Calu3 (cell line): ENCODE data around the gene GRIA4. TPM values are rescaled to one million over a fixed set of nuclear protein-coding genes. Genes with fewer than 3 reads are reported as not detected.

Experiments used
- BruUV-seq: library from RNA; stranded (reverse); fragments of 400-500 nt; replicated peaks from 2 replicates; lab custom pipeline; 2021; lab: Mats Ljungman, UMichigan
- CTCF ChIA-PET: fragments of 300-600 bp; sonication (Branson Sonifier 250); formaldehyde crosslinking; loops from one replicate; lab custom pipeline; 2022; ENCODE audit warnings: antibody characterized with exemption; lab: Charles Lee
- DNase-seq: peaks from one replicate; pipeline ENCODE4 v3.0.0; 2022
- H3K27ac Mint-ChIP-seq: one replicate; pipeline ENCODE4 v1.8.0; 2022; ENCODE audit warnings: mixed read lengths; ENCODE audit not compliant: unreplicated experiment
- H3K27me3 Mint-ChIP-seq: one replicate; pipeline ENCODE4 v1.8.0; 2022; ENCODE audit warnings: mixed read lengths; ENCODE audit not compliant: unreplicated experiment
- H3K36me3 Mint-ChIP-seq: one replicate; pipeline ENCODE4 v1.8.0; 2022; ENCODE audit warnings: mild to moderate bottlenecking, moderate library complexity, mixed read lengths; ENCODE audit not compliant: insufficient read depth, unreplicated experiment
- H3K4me1 Mint-ChIP-seq: one replicate; pipeline ENCODE4 v1.8.0; 2022; ENCODE audit warnings: mild to moderate bottlenecking, low read depth, mixed read lengths; ENCODE audit not compliant: unreplicated experiment
- H3K4me3 Mint-ChIP-seq: one replicate; pipeline ENCODE4 v1.8.0; 2022; ENCODE audit warnings: mild to moderate bottlenecking, low read depth, moderate library complexity, mixed read lengths; ENCODE audit not compliant: unreplicated experiment
- H3K9me3 Mint-ChIP-seq: one replicate; pipeline ENCODE4 v1.8.0; 2022; ENCODE audit warnings: low read depth, mixed read lengths; ENCODE audit not compliant: unreplicated experiment
- CTCF ChIP-seq: fragments of 200-600 bp; IDR thresholded peaks from one replicate; pipeline ENCODE4 v1.8.0; 2022; ENCODE audit warnings: antibody characterized with exemption; ENCODE audit not compliant: unreplicated experiment
- intact Hi-C: fragments of 100-400 bp; cut with micrococcal nuclease; formaldehyde crosslinking; loops from one replicate; pipeline ENCODE4 v1.10.0; 2022; ENCODE audit not compliant: unreplicated experiment
- total RNA-seq: library from RNA; stranded (reverse); gene quantifications from 2 replicates; pipeline ENCODE4 v1.2.3, GENCODE V29; 2022

Gene GRIA4
- total RNA-seq, 1 experiment from 2014 or later: not detected

- intact Hi-C loops: no loop called here
- Mint-ChIP-seq H3K36me3 (no peaks in the 10 kb centered on the region), H3K4me3 (no peak overlapping the region), H3K4me1 (no peaks in the 10 kb centered on the region), H3K9me3 (peaks cover 6% of the 10 kb centered on the region), H3K27ac (no peak overlapping the region), H3K27me3 (no peaks in the 10 kb centered on the region)
- CTCF ChIA-PET: no interaction called here
- no peak for DNase-seq
- BruUV-seq: no TSS peak
- TF ChIP-seq CTCF: no peak
Measured at GRCh38 chr11:105741488-105742020, 131.7 kb downstream of the GRIA4 start.

DNA sequence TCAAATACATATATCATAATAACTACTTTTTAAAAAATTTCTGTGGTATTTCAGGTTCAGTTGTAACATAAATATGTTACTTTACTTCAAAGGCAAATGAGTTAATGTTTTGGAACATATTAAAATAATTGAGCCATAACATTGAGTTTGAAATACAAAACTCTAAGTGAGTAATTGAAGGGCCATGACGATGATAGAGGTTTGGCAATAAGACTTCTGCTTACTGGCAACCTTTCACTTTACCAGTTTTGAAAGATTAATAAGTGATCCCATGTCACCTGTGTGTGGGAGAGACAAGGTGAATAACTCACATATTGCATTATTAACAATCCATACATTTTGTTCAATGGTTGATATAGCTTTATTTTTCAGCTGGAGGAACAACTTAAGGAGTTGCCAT, 144.4 kb downstream of the GRIA4 start:
- DNase-seq: no peak
- H3K9me3 Mint-ChIP-seq: peaks cover 1% of the 10 kb centered on the region
- no peaks in the 10 kb centered on the region for H3K27me3 Mint-ChIP-seq
- no peak for TF ChIP-seq CTCF
- H3K4me3 Mint-ChIP-seq: no peak overlapping the region
- CTCF ChIA-PET: no interaction called here
- intact Hi-C loops: no loop called here
- no peaks in the 10 kb centered on the region for H3K4me1 Mint-ChIP-seq
- no TSS peak for BruUV-seq
- H3K36me3 Mint-ChIP-seq: no peaks in the 10 kb centered on the region
- no peak overlapping the region for H3K27ac Mint-ChIP-seq

- H3K36me3 Mint-ChIP-seq: no peaks in the 10 kb centered on the region
- H3K27ac Mint-ChIP-seq: no peak overlapping the region
- no peaks in the 10 kb centered on the region for H3K27me3 Mint-ChIP-seq
- TF ChIP-seq CTCF: no peak
- DNase-seq: no peak
- H3K4me3 Mint-ChIP-seq: no peak overlapping the region
- H3K9me3 Mint-ChIP-seq: peaks cover 4% of the 10 kb centered on the region
- CTCF ChIA-PET: no interaction called here
- no peaks in the 10 kb centered on the region for H3K4me1 Mint-ChIP-seq
- intact Hi-C loops: no loop called here
- BruUV-seq: no TSS peak
Measured at GRCh38 chr11:105754716-105755115, 144.8 kb downstream of the GRIA4 start.

- Mint-ChIP-seq H3K4me3 (no peak overlapping the region), H3K4me1 (no peaks in the 10 kb centered on the region), H3K27ac (no peak overlapping the region), H3K36me3 (no peaks in the 10 kb centered on the region), H3K9me3 (peaks cover 4% of the 10 kb centered on the region), H3K27me3 (no peaks in the 10 kb centered on the region)
- TF ChIP-seq CTCF: no peak
- intact Hi-C loops: no loop called here
- CTCF ChIA-PET: no interaction called here
- DNase-seq: no peak
- no TSS peak for BruUV-seq
Measured at GRCh38 chr11:105757107-105757506, 147.2 kb downstream of the GRIA4 start.
